C4-2B (cell line): ENCODE data around the gene MPEG1.

ENCODE experiments used
- H3K27ac ChIP-seq: fragments of 450-650 bp; 2 replicates; pipeline ENCODE4 v1.5.1; 2017
- ZFX ChIP-seq: fragments of 450-650 bp; IDR thresholded peaks from 2 replicates; pipeline ENCODE4 v1.6.1; 2017
- TF ChIP-seq, protein P1 (sequence below): fragments of 450-650 bp; conservative IDR thresholded peaks from 2 replicates; pipeline ENCODE4 v1.5.1; 2017; ENCODE audit warnings: mild to moderate bottlenecking

Gene MPEG1

DNA sequence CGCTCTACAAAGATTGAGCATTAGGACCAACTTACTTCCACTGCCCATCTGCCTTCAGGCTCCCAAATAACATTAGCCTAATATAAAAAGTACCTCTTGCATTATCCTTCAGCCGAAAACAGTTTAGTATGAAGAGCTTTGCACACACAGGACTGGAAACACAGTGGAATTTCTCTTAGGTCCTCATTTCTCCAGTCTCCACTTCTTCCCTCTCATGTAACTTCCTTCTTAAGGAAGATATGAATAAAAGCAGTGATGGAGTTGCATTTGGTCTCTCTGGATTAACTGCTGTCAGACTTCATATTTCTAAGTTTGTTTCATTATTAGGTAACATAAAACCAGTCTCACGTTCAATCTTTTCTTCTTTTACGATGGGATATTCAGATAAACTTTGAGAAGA lies 5.6 kb upstream of the MPEG1 start:
- TF ChIP-seq, protein P1, sequence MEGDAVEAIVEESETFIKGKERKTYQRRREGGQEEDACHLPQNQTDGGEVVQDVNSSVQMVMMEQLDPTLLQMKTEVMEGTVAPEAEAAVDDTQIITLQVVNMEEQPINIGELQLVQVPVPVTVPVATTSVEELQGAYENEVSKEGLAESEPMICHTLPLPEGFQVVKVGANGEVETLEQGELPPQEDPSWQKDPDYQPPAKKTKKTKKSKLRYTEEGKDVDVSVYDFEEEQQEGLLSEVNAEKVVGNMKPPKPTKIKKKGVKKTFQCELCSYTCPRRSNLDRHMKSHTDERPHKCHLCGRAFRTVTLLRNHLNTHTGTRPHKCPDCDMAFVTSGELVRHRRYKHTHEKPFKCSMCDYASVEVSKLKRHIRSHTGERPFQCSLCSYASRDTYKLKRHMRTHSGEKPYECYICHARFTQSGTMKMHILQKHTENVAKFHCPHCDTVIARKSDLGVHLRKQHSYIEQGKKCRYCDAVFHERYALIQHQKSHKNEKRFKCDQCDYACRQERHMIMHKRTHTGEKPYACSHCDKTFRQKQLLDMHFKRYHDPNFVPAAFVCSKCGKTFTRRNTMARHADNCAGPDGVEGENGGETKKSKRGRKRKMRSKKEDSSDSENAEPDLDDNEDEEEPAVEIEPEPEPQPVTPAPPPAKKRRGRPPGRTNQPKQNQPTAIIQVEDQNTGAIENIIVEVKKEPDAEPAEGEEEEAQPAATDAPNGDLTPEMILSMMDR, result no peak
- no peak for TF ChIP-seq ZFX
- H3K27ac ChIP-seq, result no peak overlapping the region

DNA sequence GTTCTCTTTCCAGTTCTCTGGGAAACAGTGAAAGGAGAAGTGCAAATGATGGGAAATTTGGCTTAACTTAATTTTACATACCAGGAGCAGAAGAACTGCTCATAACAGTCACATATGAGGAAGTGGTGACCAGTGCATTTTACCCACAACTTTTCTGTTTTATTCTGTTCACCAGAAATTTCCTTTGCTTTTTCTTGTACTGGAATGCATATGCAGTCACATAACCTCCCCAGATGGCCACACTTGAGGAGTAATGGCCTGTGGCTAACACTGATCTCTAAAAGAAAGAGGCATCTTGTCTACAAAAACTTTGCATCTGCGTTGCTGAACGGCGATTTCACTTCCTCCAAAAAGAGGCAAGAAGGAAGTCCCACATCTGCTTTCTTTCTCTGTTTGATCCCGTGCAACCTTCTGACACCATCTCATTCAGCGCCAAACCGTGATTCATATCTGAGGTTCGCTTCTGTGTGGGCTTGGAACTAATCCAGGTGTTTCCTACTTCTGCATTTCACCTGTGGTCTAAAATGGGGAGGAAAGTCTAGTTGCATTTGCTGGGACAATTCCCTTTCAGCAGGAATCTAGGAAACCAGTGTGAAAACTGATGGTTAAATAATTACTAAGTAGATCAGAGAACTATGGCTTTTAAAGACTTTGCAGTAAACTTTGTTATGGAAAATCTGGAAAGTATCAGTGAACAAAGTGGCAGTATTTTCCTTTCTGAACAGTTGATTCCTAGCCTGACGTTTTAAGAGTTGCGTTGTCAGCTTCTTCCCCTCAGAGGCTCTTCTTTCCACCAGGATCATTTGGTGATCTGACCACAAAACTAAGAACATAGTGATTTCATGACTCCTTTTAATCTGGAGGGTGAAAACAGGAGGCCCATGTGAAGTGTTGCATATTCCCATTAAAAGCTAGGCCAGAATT lies 4.2 kb upstream of the MPEG1 start:
- H3K27ac ChIP-seq, result no peak overlapping the region
- TF ChIP-seq, protein P1, result no peak
- TF ChIP-seq ZFX, result no peak

DNA sequence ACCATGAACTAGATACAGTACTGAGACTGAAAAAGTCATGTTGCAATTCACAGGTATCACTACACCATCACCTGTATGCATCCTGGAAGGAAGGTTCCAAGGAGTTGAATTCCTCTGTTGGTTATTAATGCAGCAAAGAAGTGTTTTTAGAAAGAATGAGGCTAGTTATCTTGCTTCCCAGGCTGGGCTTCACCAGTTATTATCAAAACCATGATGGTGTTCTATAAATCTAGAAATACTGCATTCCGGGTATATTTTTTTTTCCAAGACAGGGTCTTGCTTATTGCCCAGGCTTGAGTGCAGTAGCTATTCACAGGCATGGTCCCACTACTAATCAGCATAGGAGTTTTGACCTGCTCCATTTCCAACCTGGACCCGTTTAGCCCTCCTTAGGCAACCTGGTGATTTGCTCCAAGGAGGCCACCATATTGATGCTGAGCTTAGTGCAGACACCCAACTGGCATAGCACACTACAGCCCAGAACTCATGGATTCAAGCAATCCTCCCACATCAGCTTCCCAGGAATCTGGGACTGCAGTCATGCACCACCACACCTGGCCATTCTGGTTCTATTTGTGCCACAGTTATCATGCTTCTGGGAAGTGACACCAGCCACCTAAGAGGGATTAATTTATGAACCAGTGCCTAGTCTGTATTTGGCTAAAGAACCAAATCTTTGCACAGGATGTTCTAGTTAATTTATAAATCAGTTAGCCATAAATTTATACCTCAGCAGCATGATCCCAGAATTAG lies 1.6 kb upstream of the MPEG1 start:
- TF ChIP-seq, protein P1, result no peak
- no peak for TF ChIP-seq ZFX
- no peak overlapping the region for H3K27ac ChIP-seq

DNA sequence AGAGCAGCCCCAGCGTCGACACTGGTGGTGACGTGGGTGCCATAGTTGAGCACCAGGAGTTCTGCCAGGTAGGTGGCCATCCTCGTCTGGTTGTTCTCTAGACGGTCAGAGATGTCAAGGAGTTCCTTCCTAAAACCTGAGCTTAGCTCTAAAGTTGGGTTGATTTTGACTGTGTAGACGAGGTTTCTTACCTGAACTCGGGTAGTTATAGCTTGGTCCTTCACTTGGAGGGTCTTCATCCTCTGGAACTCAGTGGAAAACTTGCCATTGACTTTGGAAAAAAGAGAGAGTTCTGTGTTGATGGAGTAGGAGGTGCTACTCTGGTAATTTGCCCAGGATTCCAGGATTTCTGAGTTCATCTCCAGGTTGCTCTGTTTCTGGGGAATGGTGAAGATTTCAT lies 505 bp downstream of the MPEG1 start:
- no peak for TF ChIP-seq ZFX
- TF ChIP-seq, protein P1, result no peak
- no peak overlapping the region for H3K27ac ChIP-seq

DNA sequence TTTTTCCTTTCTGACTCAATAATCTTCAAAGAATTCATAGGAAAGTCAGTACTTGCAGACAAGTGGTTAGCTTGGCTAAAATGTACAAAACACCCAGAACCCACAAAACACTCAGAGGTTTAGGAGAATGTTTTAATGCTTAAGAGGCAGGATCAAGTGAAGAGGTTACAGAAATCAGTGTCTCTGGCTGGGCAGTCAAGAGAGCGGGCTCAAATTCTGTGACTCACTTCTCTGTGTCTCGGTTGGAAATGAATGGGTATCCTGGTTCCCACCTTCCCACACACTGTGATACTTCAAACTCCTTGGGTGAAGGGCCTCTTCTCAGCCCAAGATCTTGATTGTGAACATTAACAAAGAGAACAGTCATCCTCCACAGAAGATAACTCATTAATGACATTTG lies 3.8 kb downstream of the MPEG1 start:
- H3K27ac ChIP-seq, result no peak overlapping the region
- TF ChIP-seq ZFX, result no peak
- TF ChIP-seq, protein P1, result no peak

DNA sequence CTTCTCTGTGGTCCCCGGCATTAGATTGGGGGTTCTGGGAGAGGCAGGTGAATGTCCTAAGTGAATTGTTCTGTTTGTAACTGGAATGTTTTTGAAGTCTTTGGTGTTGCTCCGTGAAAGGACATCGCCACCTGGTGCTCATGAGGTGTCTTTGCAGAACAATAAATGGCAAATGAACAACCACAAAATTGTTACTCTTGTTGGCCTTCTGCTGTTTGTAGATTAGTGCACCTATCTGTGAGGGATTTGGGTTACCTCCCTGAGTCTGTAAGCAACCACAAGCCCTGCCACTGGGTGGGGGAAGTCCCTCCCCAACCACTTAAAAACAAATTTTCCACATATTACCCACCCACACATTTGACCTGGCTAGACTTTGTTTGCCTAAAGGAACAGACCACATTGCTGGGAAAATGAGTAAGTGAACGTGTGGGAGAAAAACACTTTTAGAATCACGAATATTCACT lies 4.7 kb downstream of the MPEG1 start:
- no peak overlapping the region for H3K27ac ChIP-seq
- TF ChIP-seq, protein P1, result peak; percentile 88
- no peak for TF ChIP-seq ZFX

DNA sequence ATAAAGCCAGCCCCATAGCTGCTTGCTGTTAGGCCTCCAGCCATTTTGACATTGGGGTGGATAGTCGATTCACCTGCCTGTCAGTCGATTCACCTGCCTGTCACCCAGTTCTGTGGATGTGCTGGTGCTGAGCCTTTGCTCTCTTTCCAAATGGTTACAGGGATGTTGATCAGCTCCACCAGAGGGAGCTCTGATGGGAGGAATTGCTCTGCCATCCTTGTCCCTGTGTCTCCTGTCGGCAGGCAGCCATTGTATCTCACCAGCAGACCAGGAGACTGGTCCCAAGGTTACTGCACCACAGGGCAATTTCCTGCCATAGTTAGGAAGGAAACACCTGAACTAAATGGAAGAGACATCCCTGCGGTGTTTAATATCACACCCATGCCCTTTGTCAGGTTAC lies 6.1 kb downstream of the MPEG1 start:
- no peak overlapping the region for H3K27ac ChIP-seq
- TF ChIP-seq ZFX, result no peak
- TF ChIP-seq, protein P1, result peak; percentile 75
